ENCODE measurements around the gene RSPH6A. TPM values are rescaled to one million over a fixed set of nuclear protein-coding genes. Genes with fewer than 3 reads are reported as not detected.

RSPH6A gene
- total RNA-seq, 1 donor from 2014 or later: 0.28 TPM

GRCh38 chr19:45770192-45771101 lies 44.7 kb downstream of the RSPH6A start:
- H3K27me3 Mint-ChIP-seq (ENCODE audit: unreplicated experiment): peaks cover 29% of the 10 kb centered on the region
- DNase-seq (ENCODE audit: low spot score): peak; percentile 96
- H3K27ac Mint-ChIP-seq (ENCODE audit: unreplicated experiment): peak overlapping the region; percentile 54
- H3K4me3 Mint-ChIP-seq (ENCODE audit: unreplicated experiment): peak overlapping the region; percentile 92
- peak; percentile 99 for TF ChIP-seq CTCF (IDR thresholded peaks at IDR 0.05; ENCODE audit: unreplicated experiment)
- H3K4me1 Mint-ChIP-seq (ENCODE audit: unreplicated experiment): peaks cover 9% of the 10 kb centered on the region
- no peaks in the 10 kb centered on the region for H3K9me3 Mint-ChIP-seq (ENCODE audit: unreplicated experiment)
- H3K36me3 Mint-ChIP-seq (ENCODE audit: low read depth, unreplicated experiment): peaks cover 21% of the 10 kb centered on the region

GRCh38 chr19:45769821-45770191 lies 45.3 kb downstream of the RSPH6A start:
- H3K4me3 Mint-ChIP-seq (ENCODE audit: unreplicated experiment): peak overlapping the region; percentile 92
- H3K9me3 Mint-ChIP-seq (ENCODE audit: unreplicated experiment): no peaks in the 10 kb centered on the region
- H3K4me1 Mint-ChIP-seq (ENCODE audit: unreplicated experiment): peaks cover 12% of the 10 kb centered on the region
- H3K36me3 Mint-ChIP-seq (ENCODE audit: low read depth, unreplicated experiment): peaks cover 18% of the 10 kb centered on the region
- H3K27me3 Mint-ChIP-seq (ENCODE audit: unreplicated experiment): peaks cover 29% of the 10 kb centered on the region
- TF ChIP-seq CTCF (IDR thresholded peaks at IDR 0.05; ENCODE audit: unreplicated experiment): no peak
- DNase-seq (ENCODE audit: low spot score): no peak
- H3K27ac Mint-ChIP-seq (ENCODE audit: unreplicated experiment): peak overlapping the region; percentile 82

GRCh38 chr19:45768984-45769782 lies 45.9 kb downstream of the RSPH6A start, which contains the start of gene SIX5:
TSS of gene SIX5 (minus strand) at chr19:45769252. CDS start at chr19:45768844, 408 bp downstream.
- no peak for TF ChIP-seq CTCF (IDR thresholded peaks at IDR 0.05; ENCODE audit: unreplicated experiment)

GRCh38 chr19:45768655-45768983 lies 46.5 kb downstream of the RSPH6A start:
- DNase-seq (ENCODE audit: low spot score): peak; percentile 59
- Mint-ChIP-seq H3K27ac (ENCODE audit: unreplicated experiment) (peak overlapping the region; percentile 92), H3K36me3 (ENCODE audit: low read depth, unreplicated experiment) (peaks cover 14% of the 10 kb centered on the region), H3K9me3 (ENCODE audit: unreplicated experiment) (no peaks in the 10 kb centered on the region), H3K27me3 (ENCODE audit: unreplicated experiment) (peaks cover 29% of the 10 kb centered on the region), H3K4me3 (ENCODE audit: unreplicated experiment) (peak overlapping the region; percentile 93), H3K4me1 (ENCODE audit: unreplicated experiment) (peaks cover 15% of the 10 kb centered on the region)
- no peak for TF ChIP-seq CTCF (IDR thresholded peaks at IDR 0.05; ENCODE audit: unreplicated experiment)

More at GRCh38 chr19:45768984-45769782, 45.9 kb downstream of the RSPH6A start, which contains the start of gene SIX5:
- Mint-ChIP-seq H3K9me3 (ENCODE audit: unreplicated experiment) (no peaks in the 10 kb centered on the region), H3K36me3 (ENCODE audit: low read depth, unreplicated experiment) (peaks cover 14% of the 10 kb centered on the region), H3K27me3 (ENCODE audit: unreplicated experiment) (peaks cover 29% of the 10 kb centered on the region), H3K4me1 (ENCODE audit: unreplicated experiment) (peaks cover 15% of the 10 kb centered on the region), H3K4me3 (ENCODE audit: unreplicated experiment) (peak within 1 kb of the TSS; percentile 93), H3K27ac (ENCODE audit: unreplicated experiment) (peak within 1 kb of the TSS; percentile 92)
- peak; percentile 99 for DNase-seq (ENCODE audit: low spot score)

Measured in endothelial cell (in vitro differentiated cells).